NCI-H524 treated with DMSO at 0.1 percent for 48 hours (cell line): ENCODE measurements around the gene KRTAP4-2.
"Not testable (repeated sequence)": the region's sequence is repeated elsewhere in the genome, so short reads cannot be mapped to it uniquely, and the experiment has no call there.

ENCODE experiments used
- DNase-seq: peaks from one replicate; lab custom pipeline; 2025; lab: John Stamatoyannopoulos, UW

The KRTAP4-2 gene

GRCh38 chr17:41160648-41161047 lies 17.4 kb downstream of the KRTAP4-2 start, which contains the start of gene KRTAP4-4:
Gene KRTAP4-4 (minus strand): TSS chr17:41160748. CDS start chr17:41160691, 57 bp downstream.
- DNase-seq = no peak

GRCh38 chr17:41160190-41160589 lies 17.8 kb downstream of the KRTAP4-2 start:
- not testable (repeated sequence) for DNase-seq

- no peak for DNase-seq
Measured at GRCh38 chr17:41153856-41154255, 24.2 kb downstream of the KRTAP4-2 start.

- DNase-seq = no peak
Measured at GRCh38 chr17:41151525-41151924, 26.5 kb downstream of the KRTAP4-2 start.

GRCh38 chr17:41150026-41150425 lies 28.0 kb downstream of the KRTAP4-2 start:
- no peak for DNase-seq

- DNase-seq = no peak
Measured at GRCh38 chr17:41149652-41149985, 28.4 kb downstream of the KRTAP4-2 start, which contains the start of gene KRTAP4-5. Gene KRTAP4-5 (minus strand): TSS chr17:41149825. CDS start chr17:41149767, 58 bp downstream.

GRCh38 chr17:41148971-41149651 lies 28.9 kb downstream of the KRTAP4-2 start:
- DNase-seq = not testable (repeated sequence)

- DNase-seq = no peak
Measured at GRCh38 chr17:41147531-41148204, 30.4 kb downstream of the KRTAP4-2 start.

GRCh38 chr17:41145261-41145660 lies 32.8 kb downstream of the KRTAP4-2 start:
- DNase-seq = no peak

GRCh38 chr17:41144846-41145245 lies 33.2 kb downstream of the KRTAP4-2 start:
- no peak for DNase-seq

- DNase-seq = no peak
Measured at GRCh38 chr17:41141361-41141760, 36.7 kb downstream of the KRTAP4-2 start.

GRCh38 chr17:41140360-41141131 lies 37.5 kb downstream of the KRTAP4-2 start, which contains the start of gene KRTAP4-6:
Gene KRTAP4-6 (minus strand): TSS chr17:41140544. CDS start chr17:41140487, 57 bp downstream.
- no peak for DNase-seq

GRCh38 chr17:41139865-41140264 lies 38.2 kb downstream of the KRTAP4-2 start:
- DNase-seq = not testable (repeated sequence)

- no peak for DNase-seq
Measured at GRCh38 chr17:41133880-41134735, 43.9 kb downstream of the KRTAP4-2 start.

GRCh38 chr17:41131979-41132378 lies 46.0 kb downstream of the KRTAP4-2 start:
- no peak for DNase-seq
